GM18498 (cell line): Measurements from ENCODE around the gene AGBL1.

ENCODE experiments used
- ATAC-seq: cut with Tn5 transposase; IDR thresholded peaks from one replicate; pipeline ENCODE4 v1.9.1; 2021; ENCODE audit warnings: mild to moderate bottlenecking, moderate library complexity; ENCODE audit not compliant: unreplicated experiment

The AGBL1 gene

DNA sequence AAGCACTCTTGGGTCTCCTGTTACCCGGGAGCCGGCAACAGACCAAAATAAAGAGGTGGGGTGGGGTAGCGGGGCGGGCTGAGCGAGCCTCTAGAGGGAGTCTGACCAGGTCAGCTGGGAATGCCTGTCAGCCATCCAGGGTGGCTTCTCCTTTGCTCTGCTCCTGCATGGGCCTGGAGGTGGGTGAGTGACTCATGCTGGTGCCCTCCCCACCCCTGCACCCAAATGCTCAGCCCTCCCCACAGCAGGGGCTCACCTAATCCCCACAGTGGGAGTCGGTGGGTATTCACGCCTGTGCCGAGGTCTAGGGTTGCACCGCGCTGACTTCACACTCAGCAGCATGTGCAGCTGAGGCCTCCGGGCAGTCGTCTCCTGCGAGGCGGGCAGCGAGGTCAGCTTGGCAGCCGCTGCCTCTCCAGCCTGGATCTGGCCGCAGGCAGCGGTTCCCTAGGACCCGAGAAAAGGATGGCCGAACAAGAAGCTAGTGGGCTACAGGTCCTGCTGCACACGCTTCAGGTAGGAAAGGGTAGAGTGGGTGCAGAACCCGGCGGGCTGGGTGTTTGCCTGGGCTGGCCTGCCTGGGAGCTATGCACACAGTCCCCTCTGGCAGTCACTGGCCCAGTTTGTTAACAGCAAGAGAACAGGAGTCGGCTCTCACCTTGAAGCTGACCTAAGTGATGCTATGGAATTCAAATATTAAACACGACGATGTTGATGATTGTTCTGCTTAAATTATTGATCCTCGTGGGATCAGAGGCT, at the start of gene AGBL1:
Gene AGBL1 (plus strand): TSS at position 364 of the 759 bp plus-strand sequence.
- ATAC-seq = no peak

DNA sequence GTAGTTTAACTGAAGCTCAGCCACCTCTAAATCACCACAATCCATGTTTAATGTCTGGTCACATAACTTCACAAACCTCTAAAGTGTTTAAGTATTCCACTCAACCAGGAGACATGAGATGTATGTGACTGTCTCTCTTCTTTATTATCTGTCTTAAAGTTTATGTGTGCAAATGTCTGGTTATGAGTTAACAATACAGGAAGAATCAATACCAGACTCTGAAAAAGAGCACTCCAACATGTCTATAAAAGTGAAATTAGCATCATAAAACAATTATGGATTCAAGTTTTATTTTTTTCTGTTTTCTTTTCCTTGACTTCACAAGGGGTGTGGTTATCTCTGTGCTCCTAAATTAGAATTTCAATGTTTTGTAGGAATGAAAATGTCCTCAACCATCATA, 44.8 kb upstream of the AGBL1 start:
- ATAC-seq = no peak

DNA sequence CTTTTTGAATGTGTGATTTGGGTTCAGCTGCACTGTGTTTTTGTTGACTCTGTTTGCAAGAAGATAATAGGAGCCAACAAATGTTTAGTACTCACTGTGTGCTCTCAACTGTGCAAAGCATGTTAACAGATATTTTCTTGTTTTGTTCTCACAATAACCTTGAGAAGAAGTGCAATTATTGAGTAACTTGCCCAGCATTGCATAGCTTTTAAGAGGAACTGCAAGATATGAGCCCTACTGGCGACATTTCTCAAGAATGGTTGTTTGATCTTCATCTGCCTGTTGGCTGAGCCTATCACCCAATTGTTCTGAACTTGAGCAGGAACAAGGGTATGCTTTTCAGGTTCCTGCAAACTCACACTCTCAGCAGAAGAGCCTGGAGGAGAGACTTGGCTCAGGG, 43.4 kb upstream of the AGBL1 start:
- no peak for ATAC-seq

DNA sequence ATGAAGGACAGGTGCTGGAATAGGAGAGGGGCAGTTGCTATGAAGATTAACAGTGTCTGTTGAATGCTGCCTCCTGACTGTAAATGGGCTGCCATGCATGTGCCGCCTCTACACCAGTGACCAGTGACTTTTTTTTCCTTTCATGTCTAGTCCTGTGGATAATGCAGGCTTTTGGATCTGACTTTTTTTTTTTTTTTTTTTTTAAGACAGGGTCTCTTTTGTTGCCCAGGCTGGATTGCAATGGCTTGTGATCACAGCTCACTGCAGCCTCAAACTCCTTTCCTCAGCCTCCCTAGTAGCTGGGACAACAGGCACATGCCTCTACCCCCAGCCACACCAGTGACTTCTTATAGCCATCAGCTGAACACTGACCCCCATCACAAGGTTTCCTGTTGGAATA, 41.2 kb upstream of the AGBL1 start:
- ATAC-seq = no peak

- no peak for ATAC-seq
These were observed 39.2 kb upstream of the AGBL1 start for GRCh38 chr15:86040356-86041033.

- no peak for ATAC-seq
These were observed 38.3 kb upstream of the AGBL1 start for GRCh38 chr15:86041399-86041798.

DNA sequence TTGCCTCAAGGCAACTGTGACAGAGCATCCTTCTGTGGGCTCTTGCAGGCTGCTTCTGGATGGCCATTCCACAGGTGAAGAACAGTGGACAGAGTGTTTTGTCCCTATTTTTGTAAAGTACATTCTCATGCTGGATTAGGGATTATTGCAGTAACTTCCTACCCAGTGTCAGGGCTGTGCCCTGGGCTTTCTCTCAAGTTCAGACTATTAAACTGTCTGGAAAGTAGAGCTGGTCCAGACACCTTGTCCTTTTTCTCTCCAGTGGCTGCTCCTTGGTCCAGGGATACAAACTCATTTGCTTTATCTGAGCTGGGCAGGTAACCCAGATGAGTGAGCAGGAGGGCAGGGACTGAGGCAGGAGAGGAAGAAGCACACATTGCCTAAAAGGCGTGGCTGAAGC, 37.4 kb upstream of the AGBL1 start:
- ATAC-seq = no peak

GRCh38 chr15:86044981-86045380, 34.7 kb upstream of the AGBL1 start:
- no peak for ATAC-seq

- ATAC-seq = no peak
These were observed 25.3 kb upstream of the AGBL1 start for GRCh38 chr15:86054338-86054737.

GRCh38 chr15:86055688-86056087, 24.0 kb upstream of the AGBL1 start:
- ATAC-seq = no peak

- ATAC-seq = no peak
These were observed 19.8 kb upstream of the AGBL1 start for GRCh38 chr15:86059851-86060250.

- ATAC-seq = no peak
These were observed 19.0 kb upstream of the AGBL1 start for GRCh38 chr15:86060674-86061073.

- no peak for ATAC-seq
These were observed 18.1 kb upstream of the AGBL1 start for GRCh38 chr15:86061581-86061980.

DNA sequence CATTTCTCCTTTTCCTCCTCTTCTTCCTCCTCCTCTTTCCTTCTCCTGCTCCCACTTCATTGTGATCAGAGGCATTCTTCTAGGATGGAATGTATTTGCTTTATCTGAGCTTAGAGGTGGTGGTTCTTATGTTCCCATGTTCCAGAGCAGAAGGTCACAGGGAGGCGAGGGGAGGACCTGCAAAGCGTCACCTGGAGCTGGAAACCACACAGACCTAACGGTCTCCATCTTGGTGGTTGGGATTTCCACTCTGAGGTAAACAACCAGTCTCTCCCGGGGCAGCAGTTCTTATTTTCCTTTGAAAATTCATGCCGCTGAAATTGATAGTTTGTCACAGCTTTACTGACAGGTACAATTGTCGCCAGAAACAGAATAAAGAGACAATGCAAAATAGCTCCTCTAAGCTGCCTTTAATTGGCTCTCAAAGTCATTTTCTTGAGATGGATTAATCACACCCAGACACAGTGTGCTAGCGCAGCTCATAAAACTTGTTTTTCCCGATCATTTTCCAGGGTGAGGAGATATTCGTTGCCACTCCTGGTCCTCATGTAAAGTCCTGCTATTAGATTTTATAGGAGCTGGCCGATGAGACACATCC, 16.9 kb upstream of the AGBL1 start:
- ATAC-seq = no peak

DNA sequence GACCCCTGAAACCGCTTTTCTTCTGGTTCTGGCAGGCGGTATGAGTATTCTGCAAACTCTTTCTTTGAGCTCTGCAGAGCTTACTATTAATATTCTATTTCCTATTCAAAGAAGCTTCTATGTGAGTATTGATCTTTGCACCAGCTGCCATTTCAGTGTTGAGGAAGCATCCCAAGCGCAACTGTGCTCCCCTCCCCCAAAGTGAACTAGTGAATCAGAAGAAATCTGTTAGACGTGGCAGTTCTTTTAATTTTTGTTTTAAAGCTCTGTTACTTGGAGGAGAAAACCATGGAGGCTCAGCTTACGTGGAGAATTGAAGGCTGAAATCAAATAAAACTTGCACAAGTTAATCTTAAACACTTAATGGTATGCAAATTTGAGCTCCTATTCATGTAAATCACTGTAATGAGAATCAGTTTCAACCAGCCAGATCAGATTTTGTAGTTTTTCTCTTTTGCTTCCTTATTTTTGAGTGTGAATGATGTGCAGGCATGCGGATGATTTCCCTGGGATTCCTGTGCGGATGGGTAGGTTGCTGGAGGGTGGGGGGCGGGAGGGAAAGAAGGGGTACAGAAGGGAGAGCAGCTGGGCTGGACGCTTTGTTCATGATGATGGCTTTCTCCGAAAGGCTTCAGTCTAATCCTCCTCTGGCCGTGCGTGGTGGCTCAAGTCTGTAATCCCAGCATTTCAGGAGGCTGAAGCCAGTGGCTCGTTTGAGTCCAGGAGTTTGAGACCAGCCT, 16.1 kb upstream of the AGBL1 start:
- no peak for ATAC-seq

GRCh38 chr15:86064326-86064725, 15.3 kb upstream of the AGBL1 start:
- ATAC-seq = no peak

- no peak for ATAC-seq
These were observed 13.4 kb upstream of the AGBL1 start for GRCh38 chr15:86066174-86066834.

- ATAC-seq = no peak
These were observed 6.4 kb upstream of the AGBL1 start for GRCh38 chr15:86073281-86073680.

DNA sequence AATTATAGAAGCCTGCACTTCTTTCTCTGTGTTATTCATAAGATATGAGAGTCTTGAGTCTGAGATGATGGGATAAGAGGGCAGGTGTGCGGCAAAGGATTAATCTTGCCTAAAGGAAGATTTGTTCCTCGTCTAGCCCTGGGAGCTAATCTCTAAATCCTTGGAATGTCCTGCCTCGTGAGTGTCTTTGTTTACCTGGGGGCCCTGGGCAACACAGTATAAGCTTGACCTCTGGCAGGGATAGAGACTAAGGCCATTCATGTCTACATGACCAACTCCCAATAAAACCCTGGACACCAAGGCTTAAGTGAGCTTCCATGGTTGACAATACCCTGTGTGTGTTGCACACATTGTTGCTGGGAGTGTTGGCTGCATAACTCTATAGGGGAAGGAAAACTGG, 3.2 kb upstream of the AGBL1 start:
- no peak for ATAC-seq

- no peak for ATAC-seq
These were observed 2.6 kb upstream of the AGBL1 start for GRCh38 chr15:86077070-86077469.

GRCh38 chr15:86080302-86080701, 631 bp downstream of the AGBL1 start:
- no peak for ATAC-seq
